ENCODE data around the gene PPDPF. TPM values are rescaled to one million over a fixed set of nuclear protein-coding genes. Genes with fewer than 3 reads are reported as not detected.

PPDPF gene
- total RNA-seq, 1 donor, result 38.4 TPM

DNA sequence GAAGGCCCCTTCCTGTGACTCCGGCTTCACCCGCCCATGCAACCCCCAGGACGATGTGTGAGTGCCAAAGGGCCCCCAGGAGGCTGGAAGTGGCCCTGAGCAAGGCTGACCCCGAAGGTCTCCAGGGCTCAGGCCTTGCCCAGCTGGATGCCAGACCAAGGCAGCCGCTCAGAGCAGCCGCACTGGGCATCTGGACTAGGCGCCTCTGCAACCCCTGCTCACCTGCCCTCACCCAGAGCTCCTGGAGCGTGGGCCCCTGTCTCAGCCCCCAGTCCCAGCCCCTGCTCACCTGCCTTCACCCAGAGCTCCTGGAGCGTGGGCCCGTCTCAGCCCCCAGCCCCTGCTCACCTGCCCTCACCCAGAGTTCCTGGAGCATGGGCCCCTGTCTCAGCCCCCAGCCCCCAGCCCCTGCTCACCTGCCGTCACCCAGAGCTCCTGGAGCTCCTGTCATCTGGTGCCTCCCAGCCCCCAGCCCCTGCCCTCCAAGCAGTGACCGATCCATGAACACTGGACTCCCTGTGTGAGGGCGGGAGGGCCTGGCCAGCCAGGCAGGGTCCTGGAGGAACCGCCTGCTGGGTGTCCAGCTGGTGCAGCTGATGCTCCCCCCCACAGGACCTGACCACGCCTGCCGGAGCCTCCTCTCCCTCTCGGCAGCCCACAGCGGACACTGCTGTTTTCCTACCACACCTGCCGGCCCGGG, 25.8 kb downstream of the PPDPF start:
- no peak overlapping the region for H3K4me3 ChIP-seq (ENCODE audit: low read depth, low read length)
- TF ChIP-seq, protein P1, sequence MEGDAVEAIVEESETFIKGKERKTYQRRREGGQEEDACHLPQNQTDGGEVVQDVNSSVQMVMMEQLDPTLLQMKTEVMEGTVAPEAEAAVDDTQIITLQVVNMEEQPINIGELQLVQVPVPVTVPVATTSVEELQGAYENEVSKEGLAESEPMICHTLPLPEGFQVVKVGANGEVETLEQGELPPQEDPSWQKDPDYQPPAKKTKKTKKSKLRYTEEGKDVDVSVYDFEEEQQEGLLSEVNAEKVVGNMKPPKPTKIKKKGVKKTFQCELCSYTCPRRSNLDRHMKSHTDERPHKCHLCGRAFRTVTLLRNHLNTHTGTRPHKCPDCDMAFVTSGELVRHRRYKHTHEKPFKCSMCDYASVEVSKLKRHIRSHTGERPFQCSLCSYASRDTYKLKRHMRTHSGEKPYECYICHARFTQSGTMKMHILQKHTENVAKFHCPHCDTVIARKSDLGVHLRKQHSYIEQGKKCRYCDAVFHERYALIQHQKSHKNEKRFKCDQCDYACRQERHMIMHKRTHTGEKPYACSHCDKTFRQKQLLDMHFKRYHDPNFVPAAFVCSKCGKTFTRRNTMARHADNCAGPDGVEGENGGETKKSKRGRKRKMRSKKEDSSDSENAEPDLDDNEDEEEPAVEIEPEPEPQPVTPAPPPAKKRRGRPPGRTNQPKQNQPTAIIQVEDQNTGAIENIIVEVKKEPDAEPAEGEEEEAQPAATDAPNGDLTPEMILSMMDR (IDR thresholded peaks at IDR 0.05; ENCODE audit: insufficient read depth, low read depth, low read length), result no peak
- no peak for DNase-seq (ENCODE audit: low read depth)

GRCh38 chr20:63546956-63547724, 26.6 kb downstream of the PPDPF start:
- TF ChIP-seq, protein P1 (IDR thresholded peaks at IDR 0.05; ENCODE audit: insufficient read depth, low read depth, low read length), result no peak
- DNase-seq (ENCODE audit: low read depth), result no peak
- no peak overlapping the region for H3K4me3 ChIP-seq (ENCODE audit: low read depth, low read length)

GRCh38 chr20:63547725-63548480, 27.3 kb downstream of the PPDPF start, which contains the start of gene SRMS:
TSS of gene SRMS (minus strand) at chr20:63547749. CDS start at chr20:63547463, 286 bp downstream.
- TF ChIP-seq, protein P1 (IDR thresholded peaks at IDR 0.05; ENCODE audit: insufficient read depth, low read depth, low read length), result no peak
- no peak for DNase-seq (ENCODE audit: low read depth)
- no peak within 1 kb of the TSS for H3K4me3 ChIP-seq (ENCODE audit: low read depth, low read length)

- TF ChIP-seq, protein P1 (IDR thresholded peaks at IDR 0.05; ENCODE audit: insufficient read depth, low read depth, low read length), result no peak
- no peak for DNase-seq (ENCODE audit: low read depth)
- no peak overlapping the region for H3K4me3 ChIP-seq (ENCODE audit: low read depth, low read length)
Observed at GRCh38 chr20:63548542-63548941, 28.0 kb downstream of the PPDPF start.

GRCh38 chr20:63549019-63549418, 28.5 kb downstream of the PPDPF start:
- no peak overlapping the region for H3K4me3 ChIP-seq (ENCODE audit: low read depth, low read length)
- no peak for DNase-seq (ENCODE audit: low read depth)
- TF ChIP-seq, protein P1 (IDR thresholded peaks at IDR 0.05; ENCODE audit: insufficient read depth, low read depth, low read length), result no peak

DNA sequence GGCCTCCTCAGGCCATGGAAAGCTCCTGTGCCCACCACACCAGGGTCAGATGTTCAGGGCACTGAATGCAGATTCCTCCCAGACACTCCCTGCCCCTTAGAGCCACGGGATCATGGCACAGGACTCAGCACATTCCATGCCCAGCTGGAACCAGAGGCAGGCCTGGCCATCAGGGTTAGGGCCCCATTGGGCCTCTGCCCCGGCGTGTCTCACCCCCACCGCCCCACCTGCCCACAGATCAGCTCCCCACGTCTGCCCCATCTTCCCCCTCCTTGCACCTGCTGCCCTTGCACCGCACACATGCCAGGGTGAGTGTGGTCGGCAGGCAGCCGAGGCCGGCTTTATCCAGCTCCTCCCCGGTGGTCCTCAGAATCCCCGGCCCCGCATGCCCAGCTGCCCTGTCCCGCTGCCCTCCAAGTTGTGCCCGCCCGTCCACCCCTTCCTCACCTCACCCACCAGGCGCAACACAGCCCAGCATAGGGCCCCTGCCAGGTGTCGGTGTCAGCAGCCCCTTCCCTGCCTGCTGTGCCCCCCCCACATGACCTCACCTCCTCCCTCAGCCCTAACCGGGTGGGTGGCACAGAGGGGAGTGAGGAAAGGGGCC, 29.2 kb downstream of the PPDPF start:
- no peak overlapping the region for H3K4me3 ChIP-seq (ENCODE audit: low read depth, low read length)
- TF ChIP-seq, protein P1 (IDR thresholded peaks at IDR 0.05; ENCODE audit: insufficient read depth, low read depth, low read length), result no peak

More for the DNA sequence above, 29.2 kb downstream of the PPDPF start:
- no peak for DNase-seq (ENCODE audit: low read depth)

Measured in fibroblast of villous mesenchyme (primary cell).